GM19025 (cell line): ENCODE measurements around the gene NDUFV2.
A peak's percentile ranks its signal among the peaks of the same experiment; 100 is the strongest.

Source experiments
- ATAC-seq: cut with Tn5 transposase; IDR thresholded peaks from one replicate; pipeline ENCODE4 v1.9.1; 2021; ENCODE audit warnings: mild to moderate bottlenecking, low read depth, moderate library complexity; ENCODE audit not compliant: unreplicated experiment

Gene NDUFV2

DNA sequence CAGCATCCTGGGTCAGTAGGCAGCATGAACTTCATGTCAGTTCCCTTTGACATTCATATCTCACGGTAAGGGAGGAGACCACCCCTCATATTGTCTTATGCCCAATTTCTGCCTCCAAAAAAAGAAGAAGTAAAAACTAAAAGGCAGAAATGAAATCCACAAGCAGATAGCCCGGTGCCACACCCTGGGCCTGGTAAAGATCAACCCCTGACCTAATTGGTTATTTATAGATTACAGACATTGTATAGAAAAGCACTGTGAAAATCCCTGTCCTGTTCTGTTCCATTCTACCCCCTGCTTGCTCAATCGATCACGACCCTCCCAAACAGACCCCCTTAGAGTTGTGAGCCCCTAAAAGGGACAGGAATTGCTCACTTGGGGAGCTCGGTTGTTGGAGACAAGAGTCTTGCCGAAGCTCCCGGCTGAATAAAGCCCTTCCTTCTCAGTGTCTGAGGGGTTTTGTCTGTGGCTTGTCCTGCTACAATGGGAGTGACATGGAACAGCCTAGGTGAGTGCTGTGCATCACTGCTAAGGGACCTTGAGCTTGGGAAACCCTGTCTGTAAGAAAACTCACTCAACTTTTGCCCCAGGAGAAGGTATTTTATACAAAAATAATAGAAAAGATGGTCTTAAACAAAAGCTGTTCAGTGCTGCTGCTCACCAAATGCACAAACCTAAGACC is 11.1 kb downstream of the NDUFV2 start:
- no peak for ATAC-seq

DNA sequence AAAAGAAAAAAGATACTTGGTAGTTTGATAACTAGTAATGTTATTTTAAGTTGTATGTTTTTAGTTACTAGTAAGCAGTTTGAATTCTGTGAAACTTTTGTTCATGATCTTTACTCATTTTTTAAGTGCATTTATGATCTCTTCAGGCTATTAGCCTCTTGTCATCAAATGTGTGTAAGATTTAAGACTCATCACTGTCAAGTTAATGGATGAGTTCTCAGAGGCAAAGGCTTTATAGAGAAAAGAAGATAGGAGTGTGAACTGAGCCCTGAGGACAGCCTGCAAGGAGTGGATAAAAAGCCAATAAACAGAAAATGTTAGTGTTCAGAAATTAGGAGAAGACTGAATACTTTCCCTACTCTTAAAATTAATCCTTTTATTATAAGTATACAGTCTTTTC is 13.5 kb downstream of the NDUFV2 start:
- no peak for ATAC-seq

GRCh38 chr18:9117980-9118841 is 15.7 kb downstream of the NDUFV2 start:
- ATAC-seq = no peak

GRCh38 chr18:9120796-9121195 is 18.3 kb downstream of the NDUFV2 start:
- ATAC-seq = no peak

GRCh38 chr18:9123520-9123919 is 21.0 kb downstream of the NDUFV2 start:
- ATAC-seq = no peak

- no peak for ATAC-seq
Measured at GRCh38 chr18:9124824-9125223, 22.3 kb downstream of the NDUFV2 start.

DNA sequence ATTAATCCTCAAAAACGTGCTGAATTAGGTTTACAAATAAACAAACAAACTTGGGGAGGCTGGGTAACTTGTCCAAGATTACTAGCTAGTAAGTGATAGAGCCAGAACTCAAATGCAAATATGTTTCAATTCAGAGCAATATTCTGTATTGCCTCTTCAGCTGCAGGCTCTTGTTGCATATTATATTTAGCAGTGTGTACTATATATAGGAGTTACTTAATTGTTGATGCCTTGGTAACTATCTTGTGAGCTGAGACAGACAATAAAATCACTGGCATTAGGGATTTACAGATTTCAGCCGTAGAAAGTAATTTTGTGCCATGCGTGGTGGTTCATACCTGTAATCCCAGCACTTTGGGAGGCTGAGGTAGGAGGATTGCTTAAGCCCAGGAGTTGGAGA is 23.8 kb downstream of the NDUFV2 start:
- ATAC-seq = no peak

- ATAC-seq = no peak
Measured at GRCh38 chr18:9130195-9130594, 27.7 kb downstream of the NDUFV2 start.

DNA sequence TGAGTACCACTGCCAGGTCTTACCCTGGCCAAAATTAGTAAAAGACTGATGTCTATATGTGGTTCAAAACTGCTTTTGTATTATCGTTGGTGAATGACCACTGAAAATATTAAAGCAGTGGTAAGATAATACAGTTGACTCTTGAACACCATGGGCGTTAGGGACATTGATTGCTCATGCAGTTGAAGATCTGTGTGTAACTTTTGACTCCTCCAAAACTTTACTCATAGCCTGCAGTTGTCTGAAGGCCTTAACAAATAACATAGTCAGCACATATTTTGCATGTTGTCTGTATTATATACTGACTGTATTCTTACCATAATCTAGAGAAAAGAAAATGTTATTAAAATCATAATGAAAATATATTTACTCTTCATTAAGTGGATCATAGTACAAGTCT is 28.3 kb downstream of the NDUFV2 start:
- ATAC-seq = no peak

GRCh38 chr18:9132628-9133027 is 30.1 kb downstream of the NDUFV2 start:
- ATAC-seq = no peak

GRCh38 chr18:9133225-9133624 is 30.7 kb downstream of the NDUFV2 start:
- ATAC-seq = no peak

DNA sequence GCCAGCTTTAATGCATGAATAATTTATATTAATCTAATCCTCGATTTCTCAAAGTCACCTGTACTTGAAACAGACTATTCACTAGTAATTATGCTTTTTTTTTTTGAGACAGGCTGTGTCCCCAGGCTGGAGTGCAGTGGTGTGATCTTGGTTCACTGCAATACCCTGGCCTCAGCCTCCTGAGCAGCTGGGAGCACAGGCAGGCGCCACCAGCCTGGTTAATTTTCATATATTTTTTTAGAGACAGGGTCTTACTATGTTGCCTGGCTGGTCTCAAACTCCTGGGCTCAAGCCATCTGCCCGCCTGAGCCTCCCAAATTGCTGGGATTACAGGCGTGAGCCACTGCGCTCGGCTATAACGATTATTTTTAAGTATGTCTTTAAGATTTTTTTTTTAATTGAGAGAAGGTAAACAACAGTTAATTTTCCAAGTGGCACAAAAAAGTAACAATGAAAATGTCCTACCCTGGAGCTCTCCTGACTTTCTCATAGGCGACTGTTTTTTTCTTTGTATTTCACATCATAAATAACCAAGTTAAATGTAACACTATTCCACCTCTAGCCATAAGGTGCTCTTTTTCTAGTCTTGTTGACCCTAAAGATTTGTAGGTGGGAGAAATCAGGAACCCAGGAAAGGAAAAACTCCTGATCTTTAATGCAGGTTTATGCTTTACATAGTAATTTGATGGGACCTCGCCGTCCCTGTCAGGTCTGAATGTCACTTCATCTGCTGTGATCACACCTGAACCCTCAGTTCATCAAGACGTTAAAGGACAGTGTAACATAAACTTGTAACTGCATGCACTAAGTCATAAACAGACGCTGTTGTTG is 32.8 kb downstream of the NDUFV2 start:
- no peak for ATAC-seq

DNA sequence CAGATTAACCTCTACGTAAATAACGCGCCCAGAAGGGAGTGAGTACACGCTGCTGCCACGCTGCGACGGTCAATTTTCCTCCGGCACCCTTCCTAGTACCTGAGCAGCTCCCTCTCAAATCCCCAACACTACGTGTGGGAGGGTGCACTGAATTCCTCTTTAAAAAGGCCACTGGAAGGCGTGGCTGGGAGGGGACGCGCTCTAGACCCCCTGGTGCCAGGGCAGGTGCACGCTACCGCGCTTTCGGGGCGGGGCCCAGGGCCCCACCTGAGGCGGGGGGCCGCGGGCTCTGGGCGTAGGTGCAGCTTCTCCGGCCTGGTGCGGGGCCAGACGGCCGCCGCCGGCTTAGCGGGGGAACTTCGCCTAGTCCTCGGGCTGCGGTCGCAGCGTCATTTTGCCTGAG is 33.4 kb downstream of the NDUFV2 start:
- ATAC-seq = peak; percentile 9

GRCh38 chr18:9136315-9137155 is 34.0 kb downstream of the NDUFV2 start, which contains the start of gene ANKRD12:
ANKRD12 (plus strand) TSS chr18:9136781; CDS start chr18:9182433, 45,652 bp downstream.
- peak; percentile 65 for ATAC-seq

DNA sequence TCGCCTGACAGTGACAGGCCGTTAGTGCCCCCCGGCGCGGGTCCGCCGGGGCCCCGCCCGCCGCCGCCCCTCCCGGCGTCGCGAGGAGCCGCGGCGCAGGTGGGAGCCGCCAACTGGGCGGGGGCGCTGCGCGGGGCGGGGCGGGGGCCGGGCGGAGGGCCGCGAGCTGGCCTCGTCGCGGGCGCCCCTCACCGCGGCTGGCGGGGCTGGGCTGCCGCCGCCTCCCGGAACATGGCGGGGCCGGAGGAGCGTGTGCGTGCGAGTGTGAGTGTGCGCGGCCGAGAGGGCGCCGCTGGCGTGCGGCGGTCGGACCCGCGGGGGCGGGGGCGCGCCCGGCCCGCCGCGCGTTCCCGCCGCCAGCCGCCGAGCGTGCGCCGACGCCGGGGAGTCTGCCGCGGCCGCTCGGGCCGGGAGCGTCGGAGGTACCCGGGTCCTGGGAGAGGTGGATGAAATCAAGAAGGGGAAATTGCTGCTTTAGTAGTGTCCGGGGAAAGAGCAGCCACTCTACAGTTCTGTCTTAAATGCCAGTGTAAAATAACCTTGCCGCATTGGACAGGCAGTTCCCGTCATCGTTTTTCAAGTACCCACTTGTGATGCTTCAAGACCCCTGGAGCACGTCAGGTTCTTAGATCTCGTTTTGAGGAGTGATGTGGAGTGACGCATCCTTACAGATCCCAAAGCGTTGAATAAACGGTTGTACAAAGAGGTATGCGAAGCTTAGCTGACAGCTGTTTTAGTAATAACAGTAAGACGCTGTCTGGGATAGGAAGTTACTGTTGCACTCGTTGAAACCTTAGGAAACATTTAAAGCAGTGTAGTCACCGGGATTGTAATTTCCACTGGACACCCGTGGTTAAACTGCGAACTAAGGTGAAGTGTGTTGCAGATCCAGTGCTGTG is 34.9 kb downstream of the NDUFV2 start:
- peak; percentile 33 for ATAC-seq

GRCh38 chr18:9139400-9140039 is 37.0 kb downstream of the NDUFV2 start:
- no peak for ATAC-seq

- no peak for ATAC-seq
Measured at GRCh38 chr18:9140381-9140780, 37.9 kb downstream of the NDUFV2 start.

DNA sequence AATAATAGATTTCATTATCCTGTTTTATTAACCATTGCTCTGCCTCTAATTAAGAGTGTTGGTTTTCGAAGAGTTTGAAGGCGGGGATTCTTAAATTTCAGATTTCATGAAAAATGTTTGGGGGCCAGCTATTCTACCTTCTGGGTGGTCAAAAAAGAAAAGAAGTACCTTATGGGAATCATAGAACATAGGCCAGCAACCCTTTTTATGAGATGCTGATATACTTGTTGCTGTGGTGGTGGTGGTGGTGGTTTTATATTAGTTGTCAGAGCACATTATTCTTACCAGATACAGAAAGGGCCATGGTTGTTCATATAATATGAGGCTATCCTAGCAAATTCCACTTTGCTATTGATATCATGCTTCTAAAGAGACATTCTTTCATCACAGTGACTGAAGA is 38.5 kb downstream of the NDUFV2 start:
- ATAC-seq = no peak

DNA sequence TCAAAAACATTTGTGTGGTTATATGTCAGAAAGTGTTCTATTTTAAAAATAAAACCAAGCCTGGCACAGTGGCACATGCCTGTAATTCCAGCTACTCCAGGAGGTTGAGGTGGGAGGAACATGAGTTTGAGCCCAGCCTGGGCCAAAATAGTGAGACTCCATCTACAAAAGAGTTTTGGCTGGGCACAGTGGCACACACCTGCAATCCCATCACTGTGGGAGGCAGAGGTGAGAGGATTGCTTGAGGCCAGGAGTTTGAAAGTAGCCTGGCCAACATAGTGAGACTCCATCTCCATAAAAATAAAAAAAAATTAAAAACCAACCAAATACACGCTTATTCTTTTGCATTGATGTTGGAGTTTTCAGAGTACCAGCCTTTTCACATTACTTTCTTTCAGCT is 43.7 kb downstream of the NDUFV2 start:
- no peak for ATAC-seq
